ENCODE data around the gene ULK3. TPM values are rescaled to one million over a fixed set of nuclear protein-coding genes. Genes with fewer than 3 reads are reported as not detected.
A peak's percentile ranks its signal among the peaks of the same experiment; 100 is the strongest.

ULK3 gene
- total RNA-seq, 1 donor from 2014 or later, result 46.4 TPM

DNA sequence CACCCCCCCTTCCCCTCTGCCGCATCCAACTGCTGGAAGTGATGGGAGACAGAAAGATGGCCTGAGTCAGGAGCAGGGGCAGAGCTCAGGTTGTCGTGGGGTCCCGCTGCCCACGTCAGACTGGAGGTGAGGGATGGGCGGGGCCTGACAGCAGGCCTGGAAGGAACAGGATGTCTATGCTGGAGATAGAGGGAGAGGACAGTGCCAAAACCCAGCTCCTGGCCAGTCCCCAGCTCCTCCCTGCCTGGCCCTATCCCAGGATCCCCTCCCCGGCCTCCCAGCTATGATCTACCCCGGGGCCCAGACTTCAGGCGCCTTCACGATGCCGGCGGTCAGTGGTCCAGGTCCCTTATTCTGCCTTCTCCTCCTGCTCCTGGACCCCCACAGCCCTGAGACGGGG is 30.4 kb downstream of the ULK3 start, which contains the start of gene LMAN1L:
LMAN1L (plus strand) TSS at position 303 of the 400 bp plus-strand sequence; CDS start at position 323, 20 bp downstream.
- peaks cover 8% of the 10 kb centered on the region for H3K27me3 Mint-ChIP-seq
- DNase-seq (ENCODE audit: extremely low spot score, unreplicated experiment), result no peak
- H3K27ac Mint-ChIP-seq, result no peak within 1 kb of the TSS
- peaks cover 8% of the 10 kb centered on the region for H3K4me1 Mint-ChIP-seq (ENCODE audit: unreplicated experiment)
- H3K9me3 Mint-ChIP-seq, result no peaks in the 10 kb centered on the region
- TF ChIP-seq, protein P1, sequence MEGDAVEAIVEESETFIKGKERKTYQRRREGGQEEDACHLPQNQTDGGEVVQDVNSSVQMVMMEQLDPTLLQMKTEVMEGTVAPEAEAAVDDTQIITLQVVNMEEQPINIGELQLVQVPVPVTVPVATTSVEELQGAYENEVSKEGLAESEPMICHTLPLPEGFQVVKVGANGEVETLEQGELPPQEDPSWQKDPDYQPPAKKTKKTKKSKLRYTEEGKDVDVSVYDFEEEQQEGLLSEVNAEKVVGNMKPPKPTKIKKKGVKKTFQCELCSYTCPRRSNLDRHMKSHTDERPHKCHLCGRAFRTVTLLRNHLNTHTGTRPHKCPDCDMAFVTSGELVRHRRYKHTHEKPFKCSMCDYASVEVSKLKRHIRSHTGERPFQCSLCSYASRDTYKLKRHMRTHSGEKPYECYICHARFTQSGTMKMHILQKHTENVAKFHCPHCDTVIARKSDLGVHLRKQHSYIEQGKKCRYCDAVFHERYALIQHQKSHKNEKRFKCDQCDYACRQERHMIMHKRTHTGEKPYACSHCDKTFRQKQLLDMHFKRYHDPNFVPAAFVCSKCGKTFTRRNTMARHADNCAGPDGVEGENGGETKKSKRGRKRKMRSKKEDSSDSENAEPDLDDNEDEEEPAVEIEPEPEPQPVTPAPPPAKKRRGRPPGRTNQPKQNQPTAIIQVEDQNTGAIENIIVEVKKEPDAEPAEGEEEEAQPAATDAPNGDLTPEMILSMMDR (conservative IDR thresholded peaks at IDR 0.05), result no peak
- H3K4me3 Mint-ChIP-seq, result no peak within 1 kb of the TSS
- no peaks in the 10 kb centered on the region for H3K36me3 Mint-ChIP-seq

DNA sequence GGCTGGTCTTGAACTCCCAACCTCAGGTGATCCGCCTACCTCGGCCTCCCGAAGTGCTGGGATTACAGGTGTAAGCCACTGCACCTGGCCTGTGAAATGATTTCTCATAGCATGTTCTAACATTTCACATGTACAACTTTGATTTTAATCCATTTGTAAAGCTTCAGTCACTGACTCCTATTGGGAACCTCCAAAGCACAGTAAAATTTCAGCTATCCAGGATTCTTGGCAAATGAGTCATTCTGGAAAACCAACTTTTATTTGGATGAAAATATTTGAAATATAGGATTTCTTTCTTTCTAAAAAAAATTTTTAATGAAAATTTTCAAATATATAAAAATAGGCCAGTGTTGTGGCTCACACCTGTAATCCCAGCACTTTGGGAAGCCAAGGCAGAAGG is 33.0 kb downstream of the ULK3 start:
- TF ChIP-seq, protein P1 (conservative IDR thresholded peaks at IDR 0.05), result no peak
- Mint-ChIP-seq H3K27me3 (no peaks in the 10 kb centered on the region), H3K9me3 (no peaks in the 10 kb centered on the region), H3K27ac (no peak overlapping the region), H3K4me1 (ENCODE audit: unreplicated experiment) (no peaks in the 10 kb centered on the region), H3K4me3 (no peak overlapping the region), H3K36me3 (peaks cover under 1% of the 10 kb centered on the region)
- no peak for DNase-seq (ENCODE audit: extremely low spot score, unreplicated experiment)

DNA sequence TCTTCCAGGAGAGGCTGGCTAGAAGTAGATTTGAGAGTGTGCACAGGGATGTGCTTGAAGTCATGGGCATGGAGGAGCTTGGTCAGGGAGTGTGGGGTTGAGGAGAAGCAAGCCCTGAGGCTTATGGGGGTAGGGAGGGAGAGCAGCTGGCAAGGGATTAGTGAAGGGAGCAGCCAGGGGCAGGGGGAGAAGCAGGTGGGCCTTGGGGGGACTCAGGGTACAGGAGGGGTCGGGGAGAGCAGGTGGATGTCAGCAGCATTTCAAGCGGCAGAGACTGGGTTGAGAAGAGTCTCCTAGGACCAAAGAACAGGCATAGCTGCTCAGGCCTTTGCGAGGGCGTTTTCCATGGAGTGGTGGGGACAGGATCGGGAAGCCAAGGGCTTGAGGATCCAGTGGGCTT is 33.7 kb downstream of the ULK3 start:
- H3K4me3 Mint-ChIP-seq, result no peak overlapping the region
- H3K27me3 Mint-ChIP-seq, result no peaks in the 10 kb centered on the region
- no peaks in the 10 kb centered on the region for H3K9me3 Mint-ChIP-seq
- TF ChIP-seq, protein P1 (conservative IDR thresholded peaks at IDR 0.05), result no peak
- H3K27ac Mint-ChIP-seq, result no peak overlapping the region
- no peak for DNase-seq (ENCODE audit: extremely low spot score, unreplicated experiment)
- H3K4me1 Mint-ChIP-seq (ENCODE audit: unreplicated experiment), result no peaks in the 10 kb centered on the region
- peaks cover 5% of the 10 kb centered on the region for H3K36me3 Mint-ChIP-seq

DNA sequence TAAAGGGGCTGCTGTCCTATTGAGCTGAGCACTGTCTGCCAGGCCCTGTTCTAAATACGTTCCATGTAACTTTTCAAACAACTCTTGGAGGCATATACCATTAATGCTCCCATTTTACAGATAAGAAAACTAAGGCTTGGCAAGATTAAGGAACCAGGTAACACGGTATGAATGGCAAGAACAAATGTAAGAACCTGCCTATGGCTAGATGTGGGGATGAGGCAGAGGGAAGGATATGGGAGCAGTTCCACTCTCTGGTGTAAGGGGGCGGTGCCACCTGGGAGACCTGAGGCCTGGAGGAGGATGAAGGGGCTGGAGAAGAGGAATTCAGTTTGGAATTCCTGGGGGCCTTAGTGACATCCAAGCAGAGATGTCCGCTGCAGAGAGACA is 34.1 kb downstream of the ULK3 start:
- H3K9me3 Mint-ChIP-seq, result no peaks in the 10 kb centered on the region
- no peak overlapping the region for H3K4me3 Mint-ChIP-seq
- DNase-seq (ENCODE audit: extremely low spot score, unreplicated experiment), result no peak
- TF ChIP-seq, protein P1 (conservative IDR thresholded peaks at IDR 0.05), result peak; percentile 33
- no peak overlapping the region for H3K27ac Mint-ChIP-seq
- H3K4me1 Mint-ChIP-seq (ENCODE audit: unreplicated experiment), result no peaks in the 10 kb centered on the region
- H3K27me3 Mint-ChIP-seq, result no peaks in the 10 kb centered on the region
- H3K36me3 Mint-ChIP-seq, result peaks cover 9% of the 10 kb centered on the region

DNA sequence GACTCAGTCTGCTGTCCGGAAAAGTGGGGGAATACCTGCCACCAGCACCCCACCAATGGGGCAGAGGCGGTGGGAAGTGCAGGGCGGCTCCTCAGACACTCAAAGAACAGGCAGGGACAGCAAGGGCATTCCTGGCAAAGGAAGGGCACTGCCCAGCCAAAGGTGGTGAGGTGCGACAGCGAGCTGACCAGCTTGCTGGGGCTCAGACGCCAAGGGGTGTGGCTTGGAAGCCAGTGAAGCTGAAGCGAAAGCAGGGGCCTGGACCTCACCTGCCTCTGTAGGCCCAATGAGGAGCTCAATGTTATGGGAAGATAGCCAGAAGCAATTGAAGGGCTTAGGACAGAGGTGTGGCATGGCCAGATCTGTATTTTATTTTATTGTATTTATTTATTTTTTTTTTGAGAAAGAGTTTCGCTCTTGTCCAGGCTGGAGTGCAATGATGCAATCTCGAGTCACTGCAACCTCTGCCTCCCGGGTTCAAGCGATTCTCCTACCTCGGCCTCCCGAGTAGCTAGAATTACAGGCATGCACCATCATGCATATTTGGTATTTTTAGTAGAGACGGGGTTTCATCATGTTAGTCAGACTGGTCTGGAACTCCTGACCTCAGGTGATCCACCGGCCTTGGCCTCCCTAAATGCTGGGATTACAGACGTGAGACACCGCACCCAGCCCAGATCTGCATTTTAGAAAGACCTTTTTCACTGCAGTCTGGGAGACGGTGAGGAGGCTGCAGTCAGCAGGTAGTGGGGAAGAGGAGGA is 34.7 kb downstream of the ULK3 start:
- TF ChIP-seq, protein P1 (conservative IDR thresholded peaks at IDR 0.05), result no peak
- no peaks in the 10 kb centered on the region for H3K27me3 Mint-ChIP-seq
- DNase-seq (ENCODE audit: extremely low spot score, unreplicated experiment), result no peak
- H3K27ac Mint-ChIP-seq, result no peak overlapping the region
- no peaks in the 10 kb centered on the region for H3K4me1 Mint-ChIP-seq (ENCODE audit: unreplicated experiment)
- no peak overlapping the region for H3K4me3 Mint-ChIP-seq
- peaks cover 10% of the 10 kb centered on the region for H3K36me3 Mint-ChIP-seq
- no peaks in the 10 kb centered on the region for H3K9me3 Mint-ChIP-seq
